Keratinocyte (primary cell): ENCODE results near the gene MKLN1.

Source experiments
- EZH2 ChIP-seq: IDR thresholded peaks from one replicate; pipeline ENCODE4 v1.6.1; 2012; ENCODE audit warnings: inconsistent platforms, mild to moderate bottlenecking, low read length, moderate library complexity
- TF ChIP-seq, protein P1 (sequence below), 3 experiments: IDR thresholded peaks in 1 of 3; conservative IDR thresholded peaks in 1 of 3; optimal IDR thresholded peaks in 1 of 3; 2 replicates in 2 of 3; 3 replicates in 1 of 3; pipeline versions ENCODE3 to v1.5.1; 2011; ENCODE audit warnings: low read length in 3 of 3, mild to moderate bottlenecking in 3 of 3, moderate library complexity in 2 of 3, control low read depth in 1 of 3, inconsistent platforms in 1 of 3; ENCODE audit not compliant: insufficient read depth in 2 of 3; ENCODE audit errors: extremely low read depth in 1 of 3

DNA sequence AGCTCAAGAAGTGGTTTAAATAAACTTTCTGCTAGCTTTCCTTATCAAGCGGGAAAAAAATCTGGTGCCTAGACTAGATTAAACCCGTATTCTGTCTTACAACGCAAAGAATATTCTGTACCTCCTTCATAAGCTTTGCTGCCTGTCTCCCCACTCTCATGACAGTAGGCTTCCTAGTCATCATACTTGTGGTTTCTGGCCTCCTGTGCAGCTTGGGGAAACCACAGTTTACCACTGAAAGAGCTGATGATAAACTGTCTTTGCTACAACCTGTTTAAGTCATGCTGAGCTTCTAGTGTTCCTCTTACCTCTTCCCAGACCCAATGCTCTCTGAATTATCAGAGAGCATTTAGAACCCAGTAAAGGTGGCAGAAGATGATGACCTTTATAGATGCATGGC lies 173.7 kb downstream of the MKLN1 start:
- TF ChIP-seq, protein P1, sequence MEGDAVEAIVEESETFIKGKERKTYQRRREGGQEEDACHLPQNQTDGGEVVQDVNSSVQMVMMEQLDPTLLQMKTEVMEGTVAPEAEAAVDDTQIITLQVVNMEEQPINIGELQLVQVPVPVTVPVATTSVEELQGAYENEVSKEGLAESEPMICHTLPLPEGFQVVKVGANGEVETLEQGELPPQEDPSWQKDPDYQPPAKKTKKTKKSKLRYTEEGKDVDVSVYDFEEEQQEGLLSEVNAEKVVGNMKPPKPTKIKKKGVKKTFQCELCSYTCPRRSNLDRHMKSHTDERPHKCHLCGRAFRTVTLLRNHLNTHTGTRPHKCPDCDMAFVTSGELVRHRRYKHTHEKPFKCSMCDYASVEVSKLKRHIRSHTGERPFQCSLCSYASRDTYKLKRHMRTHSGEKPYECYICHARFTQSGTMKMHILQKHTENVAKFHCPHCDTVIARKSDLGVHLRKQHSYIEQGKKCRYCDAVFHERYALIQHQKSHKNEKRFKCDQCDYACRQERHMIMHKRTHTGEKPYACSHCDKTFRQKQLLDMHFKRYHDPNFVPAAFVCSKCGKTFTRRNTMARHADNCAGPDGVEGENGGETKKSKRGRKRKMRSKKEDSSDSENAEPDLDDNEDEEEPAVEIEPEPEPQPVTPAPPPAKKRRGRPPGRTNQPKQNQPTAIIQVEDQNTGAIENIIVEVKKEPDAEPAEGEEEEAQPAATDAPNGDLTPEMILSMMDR (optimal IDR thresholded peaks at IDR 0.05 in 1 of 3, IDR thresholded peaks at IDR 0.05 in 1 of 3, conservative IDR thresholded peaks at IDR 0.05 in 1 of 3; ENCODE audit: extremely low read depth in 1 of 3, insufficient read depth in 2 of 3, low read length in 3 of 3): no peak
- TF ChIP-seq EZH2: no peak
